Keratinocyte (primary cell): Measurements from ENCODE around the gene TNFRSF11A. TPM values are rescaled to one million over a fixed set of nuclear protein-coding genes. Genes with fewer than 3 reads are reported as not detected.

Source experiments
- DNase-seq: peaks from one replicate; pipeline ENCODE4 v3.0.0-alpha.2; 2011; ENCODE audit warnings: low read depth, missing footprints, low spot score
- FAIRE-seq: peaks from 2 replicates; lab custom pipeline; 2011; peaks lifted over from hg19 to GRCh38; lab: Jason Lieb, UNC
- H2AFZ ChIP-seq: 2 replicates; pipeline ENCODE4 v1.6.0; 2012; ENCODE audit warnings: low read length, control low read depth, inconsistent platforms; ENCODE audit not compliant: control insufficient read depth
- H3K27ac ChIP-seq: 2 replicates; pipeline ENCODE4 v1.5.1; 2011; ENCODE audit warnings: low read length; ENCODE audit not compliant: control insufficient read depth, insufficient read depth
- H3K27me3 ChIP-seq: 3 replicates; pipeline ENCODE4 v1.6.0; 2011; ENCODE audit warnings: low read length; ENCODE audit not compliant: control insufficient read depth, insufficient read depth; ENCODE audit errors: extremely low read depth
- H3K36me3 ChIP-seq, 2 experiments: 2 replicates in 1 of 2; 3 replicates in 1 of 2; pipeline ENCODE4 v1.5.1; 2011; ENCODE audit warnings: low read length in 2 of 2, mild to moderate bottlenecking in 1 of 2; ENCODE audit not compliant: control insufficient read depth in 2 of 2, insufficient read depth in 2 of 2; ENCODE audit errors: extremely low read depth in 1 of 2
- H3K4me1 ChIP-seq: 3 replicates; pipeline ENCODE4 v1.5.1; 2011; ENCODE audit warnings: low read length; ENCODE audit not compliant: control insufficient read depth, insufficient read depth; ENCODE audit errors: extremely low read depth
- H3K4me2 ChIP-seq: 3 replicates; pipeline ENCODE4 v1.6.0; 2011; ENCODE audit warnings: low read depth, low read length; ENCODE audit not compliant: control insufficient read depth, insufficient read depth; ENCODE audit errors: extremely low read depth
- H3K4me3 ChIP-seq, 3 experiments: fragments of 200-600 bp in 1 of 3; sonication (generic) in 1 of 3; 2 replicates in 2 of 3; 3 replicates in 1 of 3; pipeline ENCODE4 v1.5.1; 2011 to 2016; ENCODE audit warnings: low read length in 3 of 3, mild to moderate bottlenecking in 3 of 3, control low read depth in 2 of 3, inconsistent platforms in 1 of 3, low read depth in 1 of 3, mixed read lengths in 1 of 3, mixed run types in 1 of 3, moderate library complexity in 1 of 3; ENCODE audit not compliant: control insufficient read depth in 2 of 3, insufficient read depth in 2 of 3; ENCODE audit errors: extremely low read depth in 1 of 3
- H3K79me2 ChIP-seq: 2 replicates; pipeline ENCODE4 v1.6.0; 2012; ENCODE audit warnings: low read length; ENCODE audit not compliant: control insufficient read depth, insufficient read depth
- H3K9ac ChIP-seq: 3 replicates; pipeline ENCODE4 v1.6.0; 2011; ENCODE audit warnings: low read length; ENCODE audit not compliant: control insufficient read depth, insufficient read depth; ENCODE audit errors: extremely low read depth
- H3K9me1 ChIP-seq: 3 replicates; pipeline ENCODE4 v1.6.0; 2011; ENCODE audit warnings: low read length; ENCODE audit not compliant: control insufficient read depth, insufficient read depth; ENCODE audit errors: extremely low read depth
- H3K9me3 ChIP-seq: 2 replicates; pipeline ENCODE4 v1.5.1; 2012; ENCODE audit warnings: low read depth, low read length; ENCODE audit not compliant: control insufficient read depth
- H4K20me1 ChIP-seq: 3 replicates; pipeline ENCODE4 v1.6.0; 2011; ENCODE audit warnings: low read length; ENCODE audit not compliant: control insufficient read depth, insufficient read depth; ENCODE audit errors: extremely low read depth
- EZH2 ChIP-seq: IDR thresholded peaks from one replicate; pipeline ENCODE4 v1.6.1; 2012; ENCODE audit warnings: inconsistent platforms, mild to moderate bottlenecking, low read length, moderate library complexity
- dilution Hi-C: fragments of 300-500 bp; cut with MboI; formaldehyde crosslinking; loops from one replicate; pipeline ENCODE4 v1.7.0; 2020; ENCODE audit warnings: low sequenced_read_pairs; ENCODE audit not compliant: extremely low pct_ligation_motif_present
- polyA plus RNA-seq, 5 experiments: library from polyadenylated mRNA; depleted of rRNA in 3 of 5; stranded (reverse) in 3 of 5; stranded (forward) in 1 of 5; unstranded in 1 of 5; fragments of >200 nt; gene quantifications; 1 replicate in 1 of 5; 2 replicates in 3 of 5; 3 replicates in 1 of 5; pipeline versions ENCODE4 v1.2.1 to v1.2.3, GENCODE V29; 2011 to 2012; ENCODE audit warnings: missing spikeins in 2 of 5, low read depth in 1 of 5, low replicate concordance in 1 of 5
- TF ChIP-seq, protein P1 (sequence below), 3 experiments: IDR thresholded peaks in 1 of 3; conservative IDR thresholded peaks in 1 of 3; optimal IDR thresholded peaks in 1 of 3; 2 replicates in 2 of 3; 3 replicates in 1 of 3; pipeline versions ENCODE3 to v1.5.1; 2011; ENCODE audit warnings: low read length in 3 of 3, mild to moderate bottlenecking in 3 of 3, moderate library complexity in 2 of 3, control low read depth in 1 of 3, inconsistent platforms in 1 of 3; ENCODE audit not compliant: insufficient read depth in 2 of 3; ENCODE audit errors: extremely low read depth in 1 of 3

TNFRSF11A gene
- polyA plus RNA-seq, 1 donor (not counting 4 experiments of a cell fraction or from before 2014, with no cell fraction given) = 0.51 TPM

DNA sequence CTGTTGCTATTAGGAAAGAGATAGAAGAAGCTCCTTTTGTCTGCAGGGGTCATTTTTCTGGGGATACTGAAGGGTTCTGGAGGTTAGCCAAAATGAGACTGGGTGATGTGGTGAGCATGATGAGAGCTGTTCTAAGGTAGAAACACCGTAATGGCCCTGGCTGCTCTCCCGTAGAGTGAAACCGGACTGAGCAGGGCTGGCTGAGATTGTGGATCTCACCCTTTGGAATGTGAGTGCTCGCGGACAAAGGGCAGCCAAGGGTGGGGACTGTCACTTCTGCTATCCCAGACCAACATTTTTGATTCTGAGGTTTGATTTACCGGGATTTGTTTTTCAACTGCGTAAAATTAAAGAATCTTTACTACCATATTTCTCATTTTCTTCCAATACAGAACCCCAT, 36.2 kb downstream of the TNFRSF11A start:
- DNase-seq = no peak
- Histone ChIP-seq H3K9ac (no peak overlapping the region), H3K27me3 (no peaks in the 10 kb centered on the region), H4K20me1 (no peaks in the 10 kb centered on the region), H3K4me2 (no peak overlapping the region), H3K27ac (no peak overlapping the region), H3K36me3 (no peaks in the 10 kb centered on the region), H3K9me3 (no peaks in the 10 kb centered on the region), H3K4me3 (no peak overlapping the region), H2AFZ (no peak overlapping the region), H3K4me1 (no peaks in the 10 kb centered on the region), H3K79me2 (no peaks in the 10 kb centered on the region), H3K9me1 (no peaks in the 10 kb centered on the region)
- FAIRE-seq = no peak
- dilution Hi-C loops = no loop called here
- no peak for TF ChIP-seq EZH2
- TF ChIP-seq, protein P1, sequence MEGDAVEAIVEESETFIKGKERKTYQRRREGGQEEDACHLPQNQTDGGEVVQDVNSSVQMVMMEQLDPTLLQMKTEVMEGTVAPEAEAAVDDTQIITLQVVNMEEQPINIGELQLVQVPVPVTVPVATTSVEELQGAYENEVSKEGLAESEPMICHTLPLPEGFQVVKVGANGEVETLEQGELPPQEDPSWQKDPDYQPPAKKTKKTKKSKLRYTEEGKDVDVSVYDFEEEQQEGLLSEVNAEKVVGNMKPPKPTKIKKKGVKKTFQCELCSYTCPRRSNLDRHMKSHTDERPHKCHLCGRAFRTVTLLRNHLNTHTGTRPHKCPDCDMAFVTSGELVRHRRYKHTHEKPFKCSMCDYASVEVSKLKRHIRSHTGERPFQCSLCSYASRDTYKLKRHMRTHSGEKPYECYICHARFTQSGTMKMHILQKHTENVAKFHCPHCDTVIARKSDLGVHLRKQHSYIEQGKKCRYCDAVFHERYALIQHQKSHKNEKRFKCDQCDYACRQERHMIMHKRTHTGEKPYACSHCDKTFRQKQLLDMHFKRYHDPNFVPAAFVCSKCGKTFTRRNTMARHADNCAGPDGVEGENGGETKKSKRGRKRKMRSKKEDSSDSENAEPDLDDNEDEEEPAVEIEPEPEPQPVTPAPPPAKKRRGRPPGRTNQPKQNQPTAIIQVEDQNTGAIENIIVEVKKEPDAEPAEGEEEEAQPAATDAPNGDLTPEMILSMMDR (optimal IDR thresholded peaks at IDR 0.05 in 1 of 3, IDR thresholded peaks at IDR 0.05 in 1 of 3, conservative IDR thresholded peaks at IDR 0.05 in 1 of 3; ENCODE audit: extremely low read depth in 1 of 3, insufficient read depth in 2 of 3, low read length in 3 of 3) = no peak

DNA sequence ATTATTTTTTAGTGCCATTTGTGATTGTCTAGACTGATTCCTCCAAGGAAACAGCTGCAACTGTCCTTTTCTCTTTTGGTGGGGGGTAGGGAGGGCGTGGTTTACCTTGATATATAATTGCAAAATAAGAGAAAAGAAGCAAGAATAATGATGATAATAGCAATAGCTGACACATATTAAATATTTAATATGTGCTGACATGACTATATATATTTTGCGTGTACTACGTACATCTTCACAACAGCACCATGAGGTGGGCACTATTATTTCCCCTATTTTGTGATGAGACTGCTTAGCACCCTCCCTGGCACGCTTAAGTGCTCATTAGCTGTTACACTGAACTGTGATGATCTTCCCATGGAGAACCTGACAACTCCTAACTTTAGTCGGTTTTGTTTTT, 39.4 kb downstream of the TNFRSF11A start:
- H3K27me3 ChIP-seq = peaks cover 3% of the 10 kb centered on the region
- no peak for DNase-seq
- no peak for FAIRE-seq

More for the DNA sequence above, 39.4 kb downstream of the TNFRSF11A start:
- Histone ChIP-seq H3K79me2 (no peaks in the 10 kb centered on the region), H3K4me2 (no peak overlapping the region), H3K4me1 (no peaks in the 10 kb centered on the region), H2AFZ (no peak overlapping the region), H3K27ac (no peak overlapping the region), H3K36me3 (no peaks in the 10 kb centered on the region), H3K9me1 (no peaks in the 10 kb centered on the region), H4K20me1 (no peaks in the 10 kb centered on the region), H3K4me3 (no peak overlapping the region), H3K9ac (no peak overlapping the region), H3K9me3 (no peaks in the 10 kb centered on the region)
- dilution Hi-C loops = no loop called here
- TF ChIP-seq EZH2 = no peak
- TF ChIP-seq, protein P1 (optimal IDR thresholded peaks at IDR 0.05 in 1 of 3, IDR thresholded peaks at IDR 0.05 in 1 of 3, conservative IDR thresholded peaks at IDR 0.05 in 1 of 3; ENCODE audit: extremely low read depth in 1 of 3, insufficient read depth in 2 of 3, low read length in 3 of 3) = no peak
